Common myeloid progenitor, CD34-positive (primary cell): ENCODE data around the gene ELF2.
A peak's percentile ranks its signal among the peaks of the same experiment; 100 is the strongest.
"Not testable (repeated sequence)": the region's sequence is repeated elsewhere in the genome, so short reads cannot be mapped to it uniquely, and the experiment has no call there.

Source experiments
- CTCF ChIA-PET: fragments of 350-600 bp; sonication (Branson Sonifier 250); formaldehyde crosslinking; loops from one replicate; lab custom pipeline; 2021; ENCODE audit warnings: antibody characterized with exemption; lab: Charles Lee
- POLR2A ChIA-PET: fragments of 350-600 bp; sonication (Branson Sonifier 250); formaldehyde crosslinking; loops from one replicate; lab custom pipeline; 2021; ENCODE audit warnings: antibody characterized with exemption; lab: Charles Lee
- DNase-seq, 3 donors: peaks; one replicate each; pipeline versions ENCODE4 v3.0.0 to v3.0.0-alpha.2; 2013
- H3K27ac ChIP-seq, 2 experiments: 1 replicate in 1 of 2; 2 replicates in 1 of 2; pipeline ENCODE4 v1.7.0; 2013; ENCODE audit warnings: inconsistent platforms in 2 of 2, low read length in 2 of 2, mild to moderate bottlenecking in 2 of 2, low read depth in 1 of 2, moderate library complexity in 1 of 2; ENCODE audit not compliant: severe bottlenecking in 2 of 2, insufficient read depth in 1 of 2, poor library complexity in 1 of 2
- H3K27me3 ChIP-seq, 5 experiments: replicated peaks in 2 of 5; 1 replicate in 3 of 5; 2 replicates in 2 of 5; pipeline versions ENCODE4 v1.6.1 to v1.7.0; 2013; ENCODE audit warnings: low read length in 4 of 5, mild to moderate bottlenecking in 2 of 5, moderate library complexity in 2 of 5, inconsistent platforms in 1 of 5; ENCODE audit not compliant: insufficient read depth in 5 of 5, control insufficient read depth in 4 of 5
- H3K36me3 ChIP-seq, 4 experiments: 1 replicate in 2 of 4; 2 replicates in 2 of 4; pipeline versions ENCODE4 v1.6.1 to v1.7.0; 2013; ENCODE audit warnings: low read length in 3 of 4, control low read depth in 1 of 4, mild to moderate bottlenecking in 1 of 4; ENCODE audit not compliant: control insufficient read depth in 4 of 4, insufficient read depth in 4 of 4
- H3K4me1 ChIP-seq, 4 experiments: 1 replicate in 3 of 4; 2 replicates in 1 of 4; pipeline versions ENCODE4 v1.6.1 to v1.7.1; 2013; ENCODE audit warnings: low read length in 3 of 4, mild to moderate bottlenecking in 3 of 4, control low read depth in 1 of 4, inconsistent platforms in 1 of 4, moderate library complexity in 1 of 4; ENCODE audit not compliant: control insufficient read depth in 4 of 4, insufficient read depth in 4 of 4; ENCODE audit errors: control extremely low read depth in 1 of 4
- H3K4me3 ChIP-seq, 7 experiments: 1 replicate in 4 of 7; 2 replicates in 3 of 7; pipeline versions ENCODE4 v1.5.1 to v1.7.0; 2013; ENCODE audit warnings: mild to moderate bottlenecking in 7 of 7, low read length in 6 of 7, moderate library complexity in 6 of 7, inconsistent platforms in 2 of 7, low read depth in 2 of 7, control low read depth in 1 of 7; ENCODE audit not compliant: insufficient read depth in 4 of 7, control insufficient read depth in 1 of 7; ENCODE audit errors: extremely low read depth in 1 of 7
- H3K9me3 ChIP-seq, 5 experiments: 1 replicate in 4 of 5; 2 replicates in 1 of 5; pipeline versions ENCODE4 v1.6.1 to v1.7.1; 2013; ENCODE audit warnings: low read length in 4 of 5, mild to moderate bottlenecking in 2 of 5, inconsistent platforms in 1 of 5, low read depth in 1 of 5, moderate library complexity in 1 of 5; ENCODE audit not compliant: control insufficient read depth in 4 of 5, insufficient read depth in 2 of 5; ENCODE audit errors: control extremely low read depth in 1 of 5
- WGBS: methylation state at CpG from one replicate; pipeline ENCODE4 v1.1.5; 2013; ENCODE audit not compliant: insufficient coverage; 5-methylcytosine and 5-hydroxymethylcytosine counted together

ELF2 gene

DNA sequence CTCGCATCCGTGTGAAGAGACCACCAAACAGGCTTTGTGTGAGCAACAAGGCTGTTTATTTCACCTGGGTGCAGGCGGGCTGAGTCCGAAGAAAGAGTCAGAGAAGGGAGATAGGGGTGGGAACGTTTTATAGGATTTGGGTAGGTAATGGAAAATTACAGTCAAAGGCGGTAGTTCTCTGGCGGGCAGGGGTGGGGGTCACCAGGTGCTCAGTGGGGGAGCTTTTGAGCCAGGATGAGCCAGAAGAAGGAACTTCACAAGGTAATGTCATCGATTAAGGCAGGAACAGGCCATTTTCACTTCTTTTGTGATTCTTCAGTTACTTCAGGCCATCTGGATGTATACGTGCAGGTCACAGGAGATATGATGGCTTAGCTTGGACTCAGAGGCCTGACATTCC lies 19.0 kb downstream of the ELF2 start:
- H3K27me3 ChIP-seq, H3K36me3 ChIP-seq, DNase-seq, H3K4me1 ChIP-seq, H3K4me3 ChIP-seq, POLR2A ChIA-PET, H3K27ac ChIP-seq, H3K9me3 ChIP-seq: not testable (repeated sequence)
- CTCF ChIA-PET: interaction anchor here (2.0 kb wide), 1 partner anchor 10 kb away, joined by 5 read pairs; no protein-coding TSS in a partner anchor
- WGBS: 95% methylated on average over 7 of the region's 9 CpGs

DNA sequence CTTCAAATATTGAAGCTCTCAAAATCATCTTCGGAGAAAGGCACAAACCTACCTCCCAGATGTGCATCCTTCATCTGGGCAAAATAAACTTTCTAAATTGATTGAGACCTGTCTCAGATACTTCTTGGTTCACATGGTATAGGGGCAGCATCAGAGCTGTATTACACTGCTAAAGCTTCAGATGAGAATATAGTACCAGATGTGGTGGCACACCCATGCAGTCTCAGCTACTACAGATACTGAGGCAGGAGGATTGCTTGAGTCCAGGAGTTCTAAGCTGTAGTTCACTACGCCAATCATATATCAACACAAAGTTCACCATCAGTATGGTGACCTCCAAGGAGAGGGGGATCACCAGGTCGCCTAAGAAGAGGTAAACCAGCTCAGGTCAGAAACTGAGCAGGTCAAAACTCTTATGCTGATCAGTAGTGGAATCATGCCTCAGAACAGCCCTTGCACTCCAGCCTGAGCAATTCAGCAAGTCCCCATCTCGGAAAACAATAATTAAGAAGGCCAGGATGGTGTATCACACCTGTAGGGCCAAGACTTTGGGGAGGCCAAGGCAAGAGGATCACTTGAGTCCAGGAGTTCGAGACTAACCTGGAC lies 22.0 kb downstream of the ELF2 start:
- Histone ChIP-seq H3K4me3 (no peak overlapping the region), H3K27ac (peak overlapping the region in 1 of 2 experiments; percentile 22), H3K27me3 (no peaks in the 10 kb centered on the region), H3K9me3 (no peaks in the 10 kb centered on the region), H3K4me1 (peaks cover 0 to 2% (median 0%) of the 10 kb centered on the region in 4 experiments), H3K36me3 (peaks cover 0 to 3% (median 1%) of the 10 kb centered on the region in 4 experiments)
- POLR2A ChIA-PET: interaction anchor here (1.0 to 1.1 kb wide), 2 partner anchors 23 to 146 kb away, joined by 3 read pairs; partner anchors contain the start of gene NAA15
- WGBS: 72% methylated on average over 4 of the region's 5 CpGs
- CTCF ChIA-PET: interaction anchor here (1.0 to 5.7 kb wide), 8 partner anchors 8 to 56 kb away, joined by 3 to 32 read pairs (median 4); no protein-coding TSS in a partner anchor
- no peak for DNase-seq

DNA sequence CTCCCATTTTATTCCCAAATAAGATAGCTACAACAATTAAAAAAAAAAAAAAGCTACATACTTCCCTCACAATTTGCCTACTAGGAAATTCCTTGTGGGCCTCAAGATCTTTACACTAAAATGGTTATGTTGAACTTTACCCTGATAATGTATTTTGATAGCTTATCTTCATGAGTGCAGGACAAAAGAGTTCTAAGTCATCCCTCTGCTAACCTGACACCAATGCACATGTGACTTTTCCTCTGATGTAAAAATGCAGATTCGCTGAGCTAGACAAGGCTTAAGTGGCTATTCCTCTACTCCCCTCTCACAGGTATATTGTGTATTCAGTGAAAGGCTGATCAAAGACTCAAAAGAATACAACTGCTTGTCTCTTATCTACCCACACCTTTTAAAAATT lies 22.5 kb downstream of the ELF2 start:
- WGBS: no CpG with 5 or more reads among the region's 1 CpG
- ChIA-PET CTCF (interaction anchor here (1.0 to 5.7 kb wide), 8 partner anchors 9 to 56 kb away, joined by 3 to 32 read pairs (median 4); no protein-coding TSS in a partner anchor), POLR2A (interaction anchor here (1.0 to 1.1 kb wide), 2 partner anchors 24 to 147 kb away, joined by 3 read pairs; partner anchors contain the start of gene NAA15)
- Histone ChIP-seq H3K9me3 (no peaks in the 10 kb centered on the region), H3K27ac (no peak overlapping the region), H3K27me3 (no peaks in the 10 kb centered on the region), H3K4me3 (no peak overlapping the region), H3K4me1 (peaks cover 0 to 2% (median 0%) of the 10 kb centered on the region in 4 experiments), H3K36me3 (peaks cover 0 to 3% (median 1%) of the 10 kb centered on the region in 4 experiments)
- DNase-seq: no peak

DNA sequence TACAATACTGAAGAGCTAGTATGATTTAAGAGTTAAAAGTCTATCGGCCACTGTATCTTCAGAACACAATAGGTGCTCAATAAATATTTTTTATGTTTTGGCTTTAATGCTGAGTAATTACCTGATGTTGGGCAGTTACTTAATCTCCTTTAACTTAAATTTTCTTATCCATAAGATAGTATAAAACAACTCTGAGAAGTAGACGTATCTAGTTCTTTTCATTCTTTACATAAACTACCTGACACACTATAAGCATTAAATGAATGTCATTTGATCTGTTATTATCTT lies 22.9 kb downstream of the ELF2 start:
- ChIA-PET POLR2A (interaction anchor here (1.1 kb wide), 1 partner anchor 24 kb away, joined by 3 read pairs; no protein-coding TSS in a partner anchor), CTCF (interaction anchor here (1.6 to 5.7 kb wide), 6 partner anchors 9 to 43 kb away, joined by 3 to 32 read pairs (median 5); no protein-coding TSS in a partner anchor)
- Histone ChIP-seq H3K36me3 (peaks cover 0 to under 1% (median 0%) of the 10 kb centered on the region in 4 experiments), H3K9me3 (no peaks in the 10 kb centered on the region), H3K27ac (no peak overlapping the region), H3K4me1 (peaks cover 0 to 2% (median 0%) of the 10 kb centered on the region in 4 experiments), H3K27me3 (no peaks in the 10 kb centered on the region), H3K4me3 (no peak overlapping the region)
- DNase-seq: no peak
- WGBS: no CpG with 5 or more reads among the region's 2 CpGs

DNA sequence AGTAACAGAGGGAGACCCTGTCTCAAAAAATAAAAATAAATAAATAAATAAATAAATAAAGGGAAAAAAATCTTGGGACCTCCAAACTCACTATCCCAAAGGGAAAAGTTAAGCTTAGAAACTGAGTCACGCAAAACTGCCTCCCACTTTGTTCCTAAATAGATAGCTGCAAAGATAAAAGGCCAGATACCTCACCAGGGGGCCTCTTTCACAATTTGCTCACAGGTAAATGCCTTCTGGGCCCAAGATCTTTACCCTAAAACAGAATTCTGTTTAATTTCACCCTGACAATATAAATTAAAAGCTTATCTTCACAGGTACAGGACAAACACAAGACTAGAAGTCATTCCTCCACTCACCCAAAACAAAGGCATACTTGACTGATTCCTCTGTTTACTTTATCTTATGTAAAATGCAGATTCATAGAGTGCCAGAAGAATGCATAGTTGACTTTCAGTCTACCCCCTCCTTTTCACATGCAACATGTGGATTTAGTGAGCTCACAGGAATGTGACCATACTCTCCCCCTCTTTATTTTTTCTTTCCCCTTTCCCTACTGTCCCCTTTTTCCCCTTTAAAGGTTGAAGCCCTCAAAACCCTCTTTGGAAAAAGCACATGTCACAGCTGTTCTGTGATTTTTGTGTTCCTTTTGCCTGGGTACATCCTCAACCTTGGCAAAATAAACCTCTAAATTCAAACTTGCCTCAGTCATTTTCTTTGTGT lies 23.4 kb downstream of the ELF2 start:
- ChIA-PET POLR2A (interaction anchor here (0.6 kb wide), 1 partner anchor 34 kb away, joined by 3 read pairs; no protein-coding TSS in a partner anchor), CTCF (interaction anchor here (0.6 to 5.7 kb wide), 7 partner anchors 8 to 43 kb away, joined by 3 to 32 read pairs (median 4); no protein-coding TSS in a partner anchor)
- WGBS: 91% methylated on average over 1 of the region's 1 CpG
- Histone ChIP-seq H3K27me3 (no peaks in the 10 kb centered on the region), H3K9me3 (no peaks in the 10 kb centered on the region), H3K36me3 (no peaks in the 10 kb centered on the region), H3K27ac (no peak overlapping the region), H3K4me1 (peaks cover 0 to 2% (median 0%) of the 10 kb centered on the region in 4 experiments), H3K4me3 (no peak overlapping the region)
- no peak for DNase-seq

DNA sequence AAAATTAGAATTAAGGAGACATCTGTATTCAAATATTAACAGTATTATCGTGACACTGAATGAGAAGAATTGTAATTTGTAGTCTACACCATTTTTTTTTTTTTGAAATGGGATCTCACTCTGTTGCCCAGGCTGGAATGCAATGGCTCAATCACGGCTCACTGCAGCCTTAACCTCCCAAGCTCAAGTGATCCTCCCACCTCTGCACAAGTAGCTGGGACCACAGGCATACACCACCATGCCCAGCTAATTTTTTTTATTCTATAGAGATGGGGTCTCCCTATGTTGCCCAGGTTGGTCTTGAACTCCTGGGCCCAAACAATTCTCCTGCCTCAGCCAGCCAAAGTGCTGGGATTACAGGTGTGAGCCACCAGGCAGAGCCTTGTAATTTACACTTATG lies 24.8 kb downstream of the ELF2 start:
- no peak overlapping the region for H3K4me3 ChIP-seq
- H3K9me3 ChIP-seq: no peaks in the 10 kb centered on the region
- peaks cover 0 to 2% (median 0%) of the 10 kb centered on the region in 4 experiments for H3K4me1 ChIP-seq
- DNase-seq: no peak
- WGBS: 92% methylated on average over 2 of the region's 2 CpGs
- H3K27me3 ChIP-seq: no peaks in the 10 kb centered on the region
- no peak overlapping the region for H3K27ac ChIP-seq
- CTCF ChIA-PET: interaction anchor here (0.5 to 5.7 kb wide), 2 partner anchors 15 to 41 kb away, joined by 4 to 32 read pairs; no protein-coding TSS in a partner anchor
- H3K36me3 ChIP-seq: peaks cover 0 to 2% (median 0%) of the 10 kb centered on the region in 4 experiments
- POLR2A ChIA-PET: no interaction called here
